Keratinocyte (primary cell): Measurements from ENCODE around the gene BMPER.

Experiments
- EZH2 ChIP-seq: IDR thresholded peaks from one replicate; pipeline ENCODE4 v1.6.1; 2012; ENCODE audit warnings: inconsistent platforms, mild to moderate bottlenecking, low read length, moderate library complexity
- TF ChIP-seq, protein P1 (sequence below), 3 experiments: IDR thresholded peaks in 1 of 3; conservative IDR thresholded peaks in 1 of 3; optimal IDR thresholded peaks in 1 of 3; 2 replicates in 2 of 3; 3 replicates in 1 of 3; pipeline versions ENCODE3 to v1.5.1; 2011; ENCODE audit warnings: low read length in 3 of 3, mild to moderate bottlenecking in 3 of 3, moderate library complexity in 2 of 3, control low read depth in 1 of 3, inconsistent platforms in 1 of 3; ENCODE audit not compliant: insufficient read depth in 2 of 3; ENCODE audit errors: extremely low read depth in 1 of 3

DNA sequence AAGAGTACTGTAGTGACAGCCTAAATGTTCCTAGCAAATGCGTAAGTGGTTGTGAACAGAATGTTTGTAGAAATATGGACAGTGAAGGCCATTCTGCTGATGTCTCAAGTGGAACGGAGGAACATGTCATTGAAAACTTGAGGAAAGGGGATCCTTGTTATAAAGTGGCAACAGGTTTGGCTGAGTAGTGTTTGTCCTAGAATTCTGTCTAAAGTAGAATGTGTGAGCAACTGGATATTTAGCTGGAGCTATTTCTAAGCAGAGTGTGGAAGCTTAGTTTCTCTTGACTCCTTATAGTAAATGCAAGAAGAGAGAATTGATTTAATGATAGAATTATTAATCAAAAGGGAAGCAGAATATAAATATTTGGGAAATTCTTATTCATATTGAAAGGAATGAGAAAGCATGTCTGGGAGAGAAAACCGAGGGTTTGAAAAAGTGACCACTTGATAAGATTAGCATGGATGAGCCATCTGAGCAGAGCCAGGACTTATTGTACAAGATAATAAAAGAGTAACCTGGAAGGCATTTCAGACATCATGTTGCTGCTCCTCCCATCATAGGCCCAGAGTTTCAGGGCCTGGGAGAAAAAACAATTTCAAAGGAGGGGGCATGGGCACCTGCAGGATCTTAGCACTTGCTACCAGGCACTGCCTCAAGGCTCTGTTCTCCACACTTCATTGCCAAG lies 276.1 kb downstream of the BMPER start:
- TF ChIP-seq, protein P1, sequence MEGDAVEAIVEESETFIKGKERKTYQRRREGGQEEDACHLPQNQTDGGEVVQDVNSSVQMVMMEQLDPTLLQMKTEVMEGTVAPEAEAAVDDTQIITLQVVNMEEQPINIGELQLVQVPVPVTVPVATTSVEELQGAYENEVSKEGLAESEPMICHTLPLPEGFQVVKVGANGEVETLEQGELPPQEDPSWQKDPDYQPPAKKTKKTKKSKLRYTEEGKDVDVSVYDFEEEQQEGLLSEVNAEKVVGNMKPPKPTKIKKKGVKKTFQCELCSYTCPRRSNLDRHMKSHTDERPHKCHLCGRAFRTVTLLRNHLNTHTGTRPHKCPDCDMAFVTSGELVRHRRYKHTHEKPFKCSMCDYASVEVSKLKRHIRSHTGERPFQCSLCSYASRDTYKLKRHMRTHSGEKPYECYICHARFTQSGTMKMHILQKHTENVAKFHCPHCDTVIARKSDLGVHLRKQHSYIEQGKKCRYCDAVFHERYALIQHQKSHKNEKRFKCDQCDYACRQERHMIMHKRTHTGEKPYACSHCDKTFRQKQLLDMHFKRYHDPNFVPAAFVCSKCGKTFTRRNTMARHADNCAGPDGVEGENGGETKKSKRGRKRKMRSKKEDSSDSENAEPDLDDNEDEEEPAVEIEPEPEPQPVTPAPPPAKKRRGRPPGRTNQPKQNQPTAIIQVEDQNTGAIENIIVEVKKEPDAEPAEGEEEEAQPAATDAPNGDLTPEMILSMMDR (optimal IDR thresholded peaks at IDR 0.05 in 1 of 3, IDR thresholded peaks at IDR 0.05 in 1 of 3, conservative IDR thresholded peaks at IDR 0.05 in 1 of 3; ENCODE audit: extremely low read depth in 1 of 3, insufficient read depth in 2 of 3, low read length in 3 of 3), result no peak
- TF ChIP-seq EZH2, result no peak
